H9 (cell line): ENCODE measurements around the gene DNM2. TPM values are rescaled to one million over a fixed set of nuclear protein-coding genes. Genes with fewer than 3 reads are reported as not detected.

Experiments
- DNase-seq: peaks from one replicate; pipeline ENCODE4 v3.0.0-alpha.2; 2017
- H2AFZ ChIP-seq: one replicate; pipeline ENCODE4 v1.6.1; 2013; ENCODE audit warnings: mild to moderate bottlenecking, low read length, control low read depth, moderate library complexity
- H2AK5ac ChIP-seq: 2 replicates; pipeline ENCODE4 v1.6.1; 2013; ENCODE audit warnings: low read length, control low read depth, mixed read lengths; ENCODE audit not compliant: insufficient read length
- H2BK120ac ChIP-seq: one replicate; pipeline ENCODE4 v1.6.1; 2013; ENCODE audit warnings: low read depth, mild to moderate bottlenecking, low read length, control low read depth, inconsistent platforms; ENCODE audit not compliant: poor library complexity, severe bottlenecking
- H2BK12ac ChIP-seq: 2 replicates; pipeline ENCODE4 v1.6.1; 2013; ENCODE audit warnings: low read length, control low read depth, mixed read lengths, low read depth; ENCODE audit not compliant: insufficient read length
- H2BK15ac ChIP-seq: 2 replicates; pipeline ENCODE4 v1.6.1; 2013; ENCODE audit warnings: low read depth, low read length, control low read depth
- H2BK20ac ChIP-seq: one replicate; pipeline ENCODE4 v1.6.1; 2013; ENCODE audit warnings: low read depth, mild to moderate bottlenecking, low read length, control low read depth, inconsistent platforms; ENCODE audit not compliant: poor library complexity, severe bottlenecking
- H2BK5ac ChIP-seq: 2 replicates; pipeline ENCODE4 v1.6.1; 2013; ENCODE audit warnings: low read length, control low read depth, mixed read lengths; ENCODE audit not compliant: insufficient read length
- H3K14ac ChIP-seq: 2 replicates; pipeline ENCODE4 v1.6.1; 2013; ENCODE audit warnings: low read length, control low read depth; ENCODE audit not compliant: insufficient read depth
- H3K18ac ChIP-seq: 2 replicates; pipeline ENCODE4 v1.6.1; 2013; ENCODE audit warnings: low read depth, mild to moderate bottlenecking, mixed read lengths, low read length, control low read depth; ENCODE audit not compliant: insufficient read length
- H3K23ac ChIP-seq: 2 replicates; pipeline ENCODE4 v1.6.1; 2013; ENCODE audit warnings: low read length, control low read depth, mixed read lengths, low read depth; ENCODE audit not compliant: insufficient read length
- H3K23me2 ChIP-seq: 2 replicates; pipeline ENCODE4 v1.6.1; 2013; ENCODE audit warnings: low read depth, mild to moderate bottlenecking, mixed read lengths, low read length, control low read depth; ENCODE audit not compliant: insufficient read length, poor library complexity, severe bottlenecking
- H3K27ac ChIP-seq: 2 replicates; pipeline ENCODE4 v1.5.1; 2013; ENCODE audit warnings: low read length, control low read depth, mixed read lengths, low read depth; ENCODE audit not compliant: insufficient read length
- H3K27me3 ChIP-seq: 2 replicates; pipeline ENCODE4 v1.6.1; 2013; ENCODE audit warnings: low read length, control low read depth, inconsistent platforms; ENCODE audit not compliant: insufficient read depth
- H3K4ac ChIP-seq: 2 replicates; pipeline ENCODE4 v1.6.1; 2013; ENCODE audit warnings: low read depth, mild to moderate bottlenecking, control low read depth, inconsistent platforms, low read length, moderate library complexity
- H3K4me1 ChIP-seq: 2 replicates; pipeline ENCODE4 v1.6.1; 2013; ENCODE audit warnings: low read length, control low read depth, inconsistent platforms; ENCODE audit not compliant: insufficient read depth
- H3K4me2 ChIP-seq: 2 replicates; pipeline ENCODE4 v1.6.1; 2013; ENCODE audit warnings: low read length, control low read depth, mixed read lengths; ENCODE audit not compliant: insufficient read length, insufficient read depth
- H3K56ac ChIP-seq: 2 replicates; pipeline ENCODE4 v1.6.1; 2013; ENCODE audit warnings: low read depth, mild to moderate bottlenecking, mixed read lengths, low read length, control low read depth; ENCODE audit not compliant: insufficient read length
- H3K79me1 ChIP-seq: 2 replicates; pipeline ENCODE4 v1.6.1; 2013; ENCODE audit warnings: low read depth, mild to moderate bottlenecking, moderate library complexity, low read length, control low read depth, inconsistent platforms; ENCODE audit not compliant: insufficient read depth, poor library complexity, severe bottlenecking
- H3K79me2 ChIP-seq: 2 replicates; pipeline ENCODE4 v1.6.1; 2013; ENCODE audit warnings: low read length, control low read depth, inconsistent platforms; ENCODE audit not compliant: insufficient read depth
- H3K9ac ChIP-seq: 2 replicates; pipeline ENCODE4 v1.6.1; 2013; ENCODE audit warnings: low read length, control low read depth, mixed read lengths; ENCODE audit not compliant: insufficient read length; ENCODE audit errors: extremely low read depth
- H3K9me3 ChIP-seq: one replicate; pipeline ENCODE4 v1.6.1; 2013; ENCODE audit warnings: low read depth, low read length, inconsistent platforms; ENCODE audit not compliant: control insufficient read depth
- H3T11ph ChIP-seq: one replicate; pipeline ENCODE4 v1.6.1; 2013; ENCODE audit warnings: mild to moderate bottlenecking, low read length, control low read depth, inconsistent platforms
- H4K20me1 ChIP-seq: one replicate; pipeline ENCODE4 v1.6.1; 2013; ENCODE audit not compliant: control insufficient read depth, insufficient read length, insufficient read depth
- H4K5ac ChIP-seq: 2 replicates; pipeline ENCODE4 v1.6.1; 2013; ENCODE audit warnings: low read depth, mild to moderate bottlenecking, mixed read lengths, low read length, control low read depth; ENCODE audit not compliant: insufficient read length
- H4K8ac ChIP-seq: replicated peaks from 2 replicates; pipeline ENCODE4 v1.6.1; 2013; ENCODE audit warnings: low read length, control low read depth, mixed read lengths, low read depth; ENCODE audit not compliant: insufficient read length
- H4K91ac ChIP-seq: 2 replicates; pipeline ENCODE4 v1.6.1; 2013; ENCODE audit warnings: low read depth, mild to moderate bottlenecking, moderate library complexity, mixed read lengths, low read length, control low read depth; ENCODE audit not compliant: insufficient read length
- H3K27ac Mint-ChIP-seq, 3 experiments: 2 replicates in 2 of 3; 3 replicates in 1 of 3; pipeline ENCODE4 v1.8.0; 2020 to 2021; ENCODE audit warnings: mixed read lengths in 3 of 3, mild to moderate bottlenecking in 1 of 3, moderate library complexity in 1 of 3
- H3K27me3 Mint-ChIP-seq: 2 replicates; pipeline ENCODE4 v1.8.0; 2021; ENCODE audit warnings: low read depth, mild to moderate bottlenecking, moderate library complexity, mixed read lengths
- H3K36me3 Mint-ChIP-seq, 3 experiments: 2 replicates in 2 of 3; 3 replicates in 1 of 3; pipeline ENCODE4 v1.8.0; 2020 to 2021; ENCODE audit warnings: low read depth in 3 of 3, mixed read lengths in 3 of 3; ENCODE audit not compliant: insufficient read depth in 1 of 3
- H3K4me1 Mint-ChIP-seq, 2 experiments: 2 replicates each; pipeline ENCODE4 v1.8.0; 2020; ENCODE audit warnings: mixed read lengths in 2 of 2
- H3K4me3 Mint-ChIP-seq, 2 experiments: 2 replicates in 1 of 2; 3 replicates in 1 of 2; pipeline ENCODE4 v1.8.0; 2020 to 2021; ENCODE audit warnings: mild to moderate bottlenecking in 2 of 2, mixed read lengths in 2 of 2, moderate library complexity in 1 of 2
- H3K9me3 Mint-ChIP-seq, 2 experiments: 2 replicates in 1 of 2; 3 replicates in 1 of 2; pipeline ENCODE4 v1.8.0; 2020; ENCODE audit warnings: mild to moderate bottlenecking in 2 of 2, mixed read lengths in 2 of 2, moderate library complexity in 1 of 2
- WGBS: extraction: QIAGEN DNeasy Blood & Tissue Kit; methylation state at CpG from one replicate; pipeline ENCODE4 v1.1.7; 2013; ENCODE audit warnings: missing lambda C conversion rate, low lambda C conversion rate, mixed read lengths; ENCODE audit not compliant: insufficient read length; ENCODE audit errors: extremely low coverage; 5-methylcytosine and 5-hydroxymethylcytosine counted together
- total RNA-seq: library from RNA; stranded (reverse); gene quantifications from 2 replicates; pipeline ENCODE4 v1.2.1, GENCODE V29; 2021
- TF ChIP-seq, protein P1 (sequence below): fragments of 200-600 bp; sonication (generic); conservative IDR thresholded peaks from 3 replicates; pipeline ENCODE4 v1.8.0; 2021; ENCODE audit warnings: antibody characterized with exemption, mild to moderate bottlenecking

Gene DNM2
- total RNA-seq, 1 experiment from 2014 or later: 152 TPM

DNA sequence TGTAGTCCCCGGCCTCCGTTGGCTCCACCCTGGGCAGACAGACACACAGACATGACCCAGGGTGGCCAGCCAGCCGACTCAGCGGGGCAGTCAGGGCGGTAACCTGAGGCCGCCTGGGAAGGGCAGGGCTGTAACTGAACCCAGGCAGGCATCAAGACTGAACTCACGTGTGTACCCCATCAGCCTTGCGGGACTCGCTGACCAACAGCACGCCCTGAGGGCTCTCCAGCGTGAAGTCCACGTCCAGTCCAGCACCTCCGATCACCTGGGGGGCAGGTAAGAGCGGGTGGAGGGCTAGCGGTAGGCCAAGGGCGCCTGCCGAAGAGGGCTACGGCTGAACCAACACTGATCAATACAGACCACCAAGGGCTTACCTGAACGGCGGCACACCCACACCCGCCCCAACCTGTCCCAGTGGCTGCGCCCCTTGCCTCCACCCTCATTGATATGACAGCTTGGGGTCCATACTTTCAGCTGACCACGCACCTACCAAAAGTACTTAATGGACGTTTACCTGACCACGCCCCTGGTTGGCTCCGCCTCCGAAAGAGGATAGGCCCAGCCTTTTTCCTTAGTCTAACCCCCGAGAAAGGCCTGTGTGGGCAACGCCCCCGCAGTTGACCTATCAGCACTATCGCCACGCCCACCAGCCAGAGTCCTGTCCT lies 117.3 kb downstream of the DNM2 start:
- no peak overlapping the region for H4K8ac ChIP-seq
- peaks cover 4 to 13% of the 10 kb centered on the region in 2 experiments for H3K4me1 Mint-ChIP-seq
- H3K9ac ChIP-seq: no peak overlapping the region
- H3K4ac ChIP-seq: no peak overlapping the region
- H3K79me2 ChIP-seq: no peaks in the 10 kb centered on the region
- H2BK12ac ChIP-seq: no peak overlapping the region
- no peaks in the 10 kb centered on the region for H3K9me3 ChIP-seq
- H2BK120ac ChIP-seq: no peak overlapping the region
- H3T11ph ChIP-seq: no peak overlapping the region
- TF ChIP-seq, protein P1, sequence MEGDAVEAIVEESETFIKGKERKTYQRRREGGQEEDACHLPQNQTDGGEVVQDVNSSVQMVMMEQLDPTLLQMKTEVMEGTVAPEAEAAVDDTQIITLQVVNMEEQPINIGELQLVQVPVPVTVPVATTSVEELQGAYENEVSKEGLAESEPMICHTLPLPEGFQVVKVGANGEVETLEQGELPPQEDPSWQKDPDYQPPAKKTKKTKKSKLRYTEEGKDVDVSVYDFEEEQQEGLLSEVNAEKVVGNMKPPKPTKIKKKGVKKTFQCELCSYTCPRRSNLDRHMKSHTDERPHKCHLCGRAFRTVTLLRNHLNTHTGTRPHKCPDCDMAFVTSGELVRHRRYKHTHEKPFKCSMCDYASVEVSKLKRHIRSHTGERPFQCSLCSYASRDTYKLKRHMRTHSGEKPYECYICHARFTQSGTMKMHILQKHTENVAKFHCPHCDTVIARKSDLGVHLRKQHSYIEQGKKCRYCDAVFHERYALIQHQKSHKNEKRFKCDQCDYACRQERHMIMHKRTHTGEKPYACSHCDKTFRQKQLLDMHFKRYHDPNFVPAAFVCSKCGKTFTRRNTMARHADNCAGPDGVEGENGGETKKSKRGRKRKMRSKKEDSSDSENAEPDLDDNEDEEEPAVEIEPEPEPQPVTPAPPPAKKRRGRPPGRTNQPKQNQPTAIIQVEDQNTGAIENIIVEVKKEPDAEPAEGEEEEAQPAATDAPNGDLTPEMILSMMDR: no peak
- peak overlapping the region; percentile 43 for H3K4me2 ChIP-seq
- no peak overlapping the region for H4K91ac ChIP-seq
- H3K79me1 ChIP-seq: no peaks in the 10 kb centered on the region
- H2BK15ac ChIP-seq: no peak overlapping the region
- H2BK5ac ChIP-seq: no peak overlapping the region
- no peak overlapping the region for H3K18ac ChIP-seq
- peak; percentile 100 for DNase-seq
- H3K14ac ChIP-seq: no peak overlapping the region
- H3K27me3 Mint-ChIP-seq: peaks cover 27% of the 10 kb centered on the region
- H3K23ac ChIP-seq: no peak overlapping the region
- peak overlapping the region; percentile 72 to 100 (median 82); a peak in 3 of 7 replicates for H3K27ac Mint-ChIP-seq
- no peaks in the 10 kb centered on the region for H4K20me1 ChIP-seq
- H3K27me3 ChIP-seq: no peaks in the 10 kb centered on the region
- no CpG with 5 or more reads among the region's 32 CpGs for WGBS
- peaks cover 20 to 25% of the 10 kb centered on the region in 2 experiments; a peak in 4 of 5 replicates for H3K9me3 Mint-ChIP-seq
- peak overlapping the region; percentile 87 to 90 for H3K4me3 Mint-ChIP-seq
- H2AK5ac ChIP-seq: no peak overlapping the region
- H3K56ac ChIP-seq: no peak overlapping the region
- H2AFZ ChIP-seq: no peak overlapping the region
- H3K4me1 ChIP-seq: no peaks in the 10 kb centered on the region; the same call in 1 of the 2 replicates
- no peak overlapping the region for H2BK20ac ChIP-seq
- no peak overlapping the region for H4K5ac ChIP-seq
- no peak overlapping the region for H3K27ac ChIP-seq
- H3K36me3 Mint-ChIP-seq: peaks cover 3 to 27% (median 16%) of the 10 kb centered on the region in 3 experiments; a peak in 6 of 7 replicates
- H3K23me2 ChIP-seq: no peaks in the 10 kb centered on the region
